ENCODE measurements around the gene NIBAN1.
A peak's percentile ranks its signal among the peaks of the same experiment; 100 is the strongest.
"Not testable (repeated sequence)": the region's sequence is repeated elsewhere in the genome, so short reads cannot be mapped to it uniquely, and the experiment has no call there.

NIBAN1 gene

GRCh38 chr1:184974056-184974836, at the start of gene NIBAN1:
Gene NIBAN1 (minus strand): TSS chr1:184974508. CDS start chr1:184974356, 152 bp downstream.
- TF ChIP-seq POLR2A (IDR thresholded peaks at IDR 0.05; ENCODE audit: low read length) (no peak), GATA1 (IDR thresholded peaks at IDR 0.05; ENCODE audit: low read depth, low read length) (no peak)
- DNase-seq = peak; percentile 83 to 91

- DNase-seq = peak in 1 of 2 experiments; percentile 40
- TF ChIP-seq POLR2A (IDR thresholded peaks at IDR 0.05; ENCODE audit: low read length) = no peak
- no peak for TF ChIP-seq GATA1 (IDR thresholded peaks at IDR 0.05; ENCODE audit: low read depth, low read length)
These were observed 43.7 kb upstream of the NIBAN1 start for GRCh38 chr1:185017966-185018365.

- TF ChIP-seq POLR2A (IDR thresholded peaks at IDR 0.05; ENCODE audit: low read length) = no peak
- TF ChIP-seq GATA1 (IDR thresholded peaks at IDR 0.05; ENCODE audit: low read depth, low read length) = no peak
- DNase-seq = peak; percentile 33 to 67
These were observed 43.0 kb upstream of the NIBAN1 start for GRCh38 chr1:185017338-185017737.

- TF ChIP-seq POLR2A (IDR thresholded peaks at IDR 0.05; ENCODE audit: low read length) = no peak
- no peak for TF ChIP-seq GATA1 (IDR thresholded peaks at IDR 0.05; ENCODE audit: low read depth, low read length)
- peak in 1 of 2 experiments; percentile 18 for DNase-seq
These were observed 42.6 kb upstream of the NIBAN1 start for GRCh38 chr1:185016880-185017279.

- TF ChIP-seq POLR2A (IDR thresholded peaks at IDR 0.05; ENCODE audit: low read length) (no peak), GATA1 (IDR thresholded peaks at IDR 0.05; ENCODE audit: low read depth, low read length) (no peak)
- DNase-seq = no peak
These were observed 41.3 kb upstream of the NIBAN1 start for GRCh38 chr1:185015631-185016030.

- TF ChIP-seq POLR2A (IDR thresholded peaks at IDR 0.05; ENCODE audit: low read length) (no peak), GATA1 (IDR thresholded peaks at IDR 0.05; ENCODE audit: low read depth, low read length) (no peak)
- DNase-seq = no peak
These were observed 40.6 kb upstream of the NIBAN1 start for GRCh38 chr1:185014941-185015340.

GRCh38 chr1:185010361-185010760, 36.1 kb upstream of the NIBAN1 start:
- DNase-seq = no peak
- no peak for TF ChIP-seq GATA1 (IDR thresholded peaks at IDR 0.05; ENCODE audit: low read depth, low read length)
- TF ChIP-seq POLR2A (IDR thresholded peaks at IDR 0.05; ENCODE audit: low read length) = no peak

GRCh38 chr1:185008838-185009237, 34.5 kb upstream of the NIBAN1 start:
- TF ChIP-seq POLR2A (IDR thresholded peaks at IDR 0.05; ENCODE audit: low read length) = no peak
- TF ChIP-seq GATA1 (IDR thresholded peaks at IDR 0.05; ENCODE audit: low read depth, low read length) = no peak
- DNase-seq = no peak

- DNase-seq = not testable (repeated sequence)
These were observed 27.1 kb upstream of the NIBAN1 start for GRCh38 chr1:185001312-185001880.

- not testable (repeated sequence) for DNase-seq
These were observed 25.7 kb upstream of the NIBAN1 start for GRCh38 chr1:184999974-185000373.

- TF ChIP-seq GATA1 (IDR thresholded peaks at IDR 0.05; ENCODE audit: low read depth, low read length) (no peak), POLR2A (IDR thresholded peaks at IDR 0.05; ENCODE audit: low read length) (no peak)
- DNase-seq = no peak
These were observed 20.0 kb upstream of the NIBAN1 start for GRCh38 chr1:184994301-184994700.

GRCh38 chr1:184992271-184992670, 18.0 kb upstream of the NIBAN1 start:
- TF ChIP-seq POLR2A (IDR thresholded peaks at IDR 0.05; ENCODE audit: low read length) (no peak), GATA1 (IDR thresholded peaks at IDR 0.05; ENCODE audit: low read depth, low read length) (no peak)

GRCh38 chr1:184990204-184990603, 15.9 kb upstream of the NIBAN1 start:
- TF ChIP-seq POLR2A (IDR thresholded peaks at IDR 0.05; ENCODE audit: low read length) (no peak), GATA1 (IDR thresholded peaks at IDR 0.05; ENCODE audit: low read depth, low read length) (no peak)
- no peak for DNase-seq

More at GRCh38 chr1:184992271-184992670, 18.0 kb upstream of the NIBAN1 start:
- DNase-seq = no peak

- no peak for DNase-seq
- TF ChIP-seq GATA1 (IDR thresholded peaks at IDR 0.05; ENCODE audit: low read depth, low read length) (no peak), POLR2A (IDR thresholded peaks at IDR 0.05; ENCODE audit: low read length) (no peak)
These were observed 14.2 kb upstream of the NIBAN1 start for GRCh38 chr1:184988506-184988905.

GRCh38 chr1:184987696-184988095, 13.4 kb upstream of the NIBAN1 start:
- TF ChIP-seq POLR2A (IDR thresholded peaks at IDR 0.05; ENCODE audit: low read length) (no peak), GATA1 (IDR thresholded peaks at IDR 0.05; ENCODE audit: low read depth, low read length) (no peak)
- DNase-seq = no peak

Measured in erythroblast (primary cell).